T-helper 17 cell (primary cell): ENCODE data around the gene ANKMY1. TPM values are rescaled to one million over a fixed set of nuclear protein-coding genes. Genes with fewer than 3 reads are reported as not detected.

Experiments used
- ATAC-seq: fragments of 150-1000 bp; cut with Tn5 transposase; 2 replicates; pipeline ENCODE4 v1.10.0; 2021; ENCODE audit warnings: mild to moderate bottlenecking, moderate library complexity
- DNase-seq, 3 donors: peaks; one replicate each; pipeline versions ENCODE4 v3.0.0 to v3.0.0-alpha.2; 2020 to 2021
- H3K9me3 ChIP-seq: one replicate; pipeline ENCODE4 v1.7.0; 2013; ENCODE audit warnings: low read length, mild to moderate bottlenecking; ENCODE audit not compliant: control insufficient read depth, poor library complexity, severe bottlenecking
- H3K27ac Mint-ChIP-seq: one replicate; pipeline ENCODE4 v1.8.0; 2022; ENCODE audit warnings: mild to moderate bottlenecking, moderate library complexity, mixed read lengths
- H3K27me3 Mint-ChIP-seq: one replicate; pipeline ENCODE4 v1.8.0; 2022; ENCODE audit warnings: mixed read lengths
- H3K36me3 Mint-ChIP-seq: one replicate; pipeline ENCODE4 v1.8.0; 2022; ENCODE audit warnings: low read depth, mixed read lengths
- H3K4me1 Mint-ChIP-seq: one replicate; pipeline ENCODE4 v1.8.0; 2022; ENCODE audit warnings: mild to moderate bottlenecking, mixed read lengths
- H3K4me3 Mint-ChIP-seq: one replicate; pipeline ENCODE4 v1.8.0; 2022; ENCODE audit warnings: mild to moderate bottlenecking, moderate library complexity, mixed read lengths
- total RNA-seq, 4 donors: library from RNA in 2 of 4; stranded (reverse) in 2 of 4; gene quantifications; one replicate each; pipeline ENCODE4 v1.2.3 and lab custom pipeline; 2022 to 2026

ANKMY1 gene
- total RNA-seq, 2 donors from 2014 or later, result 34.6 to 42.6 TPM

DNA sequence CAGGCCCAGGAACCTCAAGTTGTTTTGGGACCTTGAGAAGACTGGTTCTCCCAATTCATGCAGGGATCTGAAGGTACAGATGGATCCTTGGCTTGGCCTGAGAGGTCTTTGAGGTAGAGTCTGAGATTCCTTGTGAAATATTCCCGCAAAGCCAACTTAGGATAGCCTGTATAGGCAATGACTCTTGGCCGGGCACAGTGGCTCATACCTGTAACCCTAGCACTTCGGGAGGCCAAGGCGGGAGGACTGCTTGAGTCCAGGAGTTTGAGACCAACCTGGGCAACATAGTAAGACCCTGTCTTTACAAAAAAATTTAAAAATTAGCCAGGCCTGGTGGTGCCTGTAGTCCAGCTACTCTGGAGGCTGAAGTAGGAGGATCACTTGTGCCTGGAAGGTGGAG, 40.4 kb downstream of the ANKMY1 start:
- Mint-ChIP-seq H3K4me3 (no peak overlapping the region), H3K27me3 (no peaks in the 10 kb centered on the region), H3K27ac (no peak overlapping the region), H3K4me1 (peaks cover 10% of the 10 kb centered on the region), H3K36me3 (no peaks in the 10 kb centered on the region)
- no peaks in the 10 kb centered on the region for H3K9me3 ChIP-seq
- no peak for DNase-seq
- ATAC-seq, result no peak

GRCh38 chr2:240514631-240515030, 43.2 kb downstream of the ANKMY1 start:
- Mint-ChIP-seq H3K27ac (peak overlapping the region; percentile 80), H3K36me3 (no peaks in the 10 kb centered on the region), H3K4me1 (peaks cover 5% of the 10 kb centered on the region), H3K27me3 (no peaks in the 10 kb centered on the region), H3K4me3 (no peak overlapping the region)
- DNase-seq (no peak), ATAC-seq (no peak)
- no peaks in the 10 kb centered on the region for H3K9me3 ChIP-seq

GRCh38 chr2:240513549-240514287, 44.1 kb downstream of the ANKMY1 start:
- no peaks in the 10 kb centered on the region for H3K9me3 ChIP-seq
- DNase-seq (peak; percentile 71 to 82 (median 74)), ATAC-seq (peak; percentile 99)
- Mint-ChIP-seq H3K27me3 (no peaks in the 10 kb centered on the region), H3K27ac (peak overlapping the region; percentile 80), H3K36me3 (peaks cover 3% of the 10 kb centered on the region), H3K4me1 (peaks cover 7% of the 10 kb centered on the region), H3K4me3 (no peak overlapping the region)

DNA sequence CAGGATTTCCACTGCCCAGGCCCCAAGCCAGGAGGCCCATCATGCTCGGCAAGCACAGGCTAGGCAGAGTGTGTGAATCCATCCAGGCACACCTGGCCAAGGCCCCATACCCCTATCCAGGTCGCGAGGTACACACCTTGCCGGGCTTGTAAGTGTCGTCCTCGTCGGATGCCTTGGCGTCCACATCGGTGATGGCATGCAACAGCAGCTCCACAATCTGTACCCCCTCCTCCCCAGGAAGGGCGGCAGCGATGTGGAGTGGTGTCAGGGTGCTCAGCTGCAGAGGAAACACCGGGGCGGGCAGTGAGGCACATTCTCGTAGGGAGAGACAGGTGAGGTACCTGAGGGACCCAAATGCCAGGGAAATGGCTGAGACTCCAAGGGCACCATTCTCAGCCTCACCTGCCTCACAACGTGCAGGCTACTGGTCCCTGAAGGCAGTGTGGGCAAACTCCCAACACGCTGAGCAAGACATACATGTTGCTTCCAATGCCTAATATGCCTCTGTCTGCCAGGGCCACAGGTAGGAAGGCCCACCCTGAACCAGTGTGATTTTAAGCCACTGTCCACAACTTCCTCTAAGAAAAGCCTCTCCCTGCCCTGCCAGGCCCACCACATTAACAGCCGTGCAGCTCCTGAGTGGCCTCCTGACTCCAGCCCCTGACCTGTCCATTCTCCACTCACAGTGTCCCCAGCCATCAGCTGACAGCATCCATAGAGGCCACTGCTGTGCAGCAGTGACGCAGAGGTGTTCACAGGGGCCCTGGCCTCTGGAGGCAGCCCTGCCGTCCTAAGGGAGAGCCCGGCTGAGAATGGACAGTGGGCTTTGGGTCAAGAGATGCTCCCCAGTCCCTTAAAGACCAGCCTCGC, 44.9 kb downstream of the ANKMY1 start:
- ATAC-seq (no peak), DNase-seq (no peak)
- Mint-ChIP-seq H3K27ac (peak overlapping the region; percentile 80), H3K36me3 (peaks cover 7% of the 10 kb centered on the region), H3K4me3 (no peak overlapping the region), H3K4me1 (peaks cover 8% of the 10 kb centered on the region), H3K27me3 (no peaks in the 10 kb centered on the region)
- H3K9me3 ChIP-seq, result no peaks in the 10 kb centered on the region

- ATAC-seq (no peak), DNase-seq (no peak)
- no peaks in the 10 kb centered on the region for H3K9me3 ChIP-seq
- Mint-ChIP-seq H3K4me3 (no peak overlapping the region), H3K36me3 (peaks cover 7% of the 10 kb centered on the region), H3K27ac (no peak overlapping the region), H3K27me3 (no peaks in the 10 kb centered on the region), H3K4me1 (peaks cover 8% of the 10 kb centered on the region)
Measured at GRCh38 chr2:240512109-240512485, 45.7 kb downstream of the ANKMY1 start.

- no peaks in the 10 kb centered on the region for H3K9me3 ChIP-seq
- Mint-ChIP-seq H3K4me1 (peaks cover 8% of the 10 kb centered on the region), H3K27me3 (no peaks in the 10 kb centered on the region), H3K27ac (no peak overlapping the region), H3K36me3 (peaks cover 7% of the 10 kb centered on the region), H3K4me3 (no peak overlapping the region)
- DNase-seq (no peak), ATAC-seq (no peak)
Measured at GRCh38 chr2:240511351-240512108, 46.3 kb downstream of the ANKMY1 start.

GRCh38 chr2:240510513-240511210, 47.1 kb downstream of the ANKMY1 start:
- DNase-seq, result no peak
- no peaks in the 10 kb centered on the region for H3K9me3 ChIP-seq
- Mint-ChIP-seq H3K27ac (no peak overlapping the region), H3K36me3 (peaks cover 7% of the 10 kb centered on the region), H3K4me3 (no peak overlapping the region), H3K4me1 (peaks cover 8% of the 10 kb centered on the region), H3K27me3 (no peaks in the 10 kb centered on the region)
- ATAC-seq, result no peak

- ATAC-seq, result no peak
- H3K4me1 Mint-ChIP-seq, result peaks cover 8% of the 10 kb centered on the region
- H3K36me3 Mint-ChIP-seq, result peaks cover 7% of the 10 kb centered on the region
- DNase-seq, result no peak
- H3K27ac Mint-ChIP-seq, result peak overlapping the region; percentile 63
- H3K9me3 ChIP-seq, result no peaks in the 10 kb centered on the region
- H3K27me3 Mint-ChIP-seq, result no peaks in the 10 kb centered on the region
- no peak overlapping the region for H3K4me3 Mint-ChIP-seq
Measured at GRCh38 chr2:240509667-240510512, 47.9 kb downstream of the ANKMY1 start.

- ATAC-seq, result no peak
- Mint-ChIP-seq H3K4me1 (peaks cover 3% of the 10 kb centered on the region), H3K36me3 (peaks cover 7% of the 10 kb centered on the region), H3K27ac (peak overlapping the region; percentile 63), H3K4me3 (no peak overlapping the region), H3K27me3 (no peaks in the 10 kb centered on the region)
- no peaks in the 10 kb centered on the region for H3K9me3 ChIP-seq
- no peak for DNase-seq
Measured at GRCh38 chr2:240508832-240509545, 48.8 kb downstream of the ANKMY1 start.

GRCh38 chr2:240507778-240508251, 50.0 kb downstream of the ANKMY1 start:
- no peak for DNase-seq
- Mint-ChIP-seq H3K27ac (no peak overlapping the region), H3K4me1 (peaks cover 2% of the 10 kb centered on the region), H3K27me3 (no peaks in the 10 kb centered on the region), H3K4me3 (no peak overlapping the region), H3K36me3 (peaks cover 7% of the 10 kb centered on the region)
- H3K9me3 ChIP-seq, result no peaks in the 10 kb centered on the region
- ATAC-seq, result no peak

DNA sequence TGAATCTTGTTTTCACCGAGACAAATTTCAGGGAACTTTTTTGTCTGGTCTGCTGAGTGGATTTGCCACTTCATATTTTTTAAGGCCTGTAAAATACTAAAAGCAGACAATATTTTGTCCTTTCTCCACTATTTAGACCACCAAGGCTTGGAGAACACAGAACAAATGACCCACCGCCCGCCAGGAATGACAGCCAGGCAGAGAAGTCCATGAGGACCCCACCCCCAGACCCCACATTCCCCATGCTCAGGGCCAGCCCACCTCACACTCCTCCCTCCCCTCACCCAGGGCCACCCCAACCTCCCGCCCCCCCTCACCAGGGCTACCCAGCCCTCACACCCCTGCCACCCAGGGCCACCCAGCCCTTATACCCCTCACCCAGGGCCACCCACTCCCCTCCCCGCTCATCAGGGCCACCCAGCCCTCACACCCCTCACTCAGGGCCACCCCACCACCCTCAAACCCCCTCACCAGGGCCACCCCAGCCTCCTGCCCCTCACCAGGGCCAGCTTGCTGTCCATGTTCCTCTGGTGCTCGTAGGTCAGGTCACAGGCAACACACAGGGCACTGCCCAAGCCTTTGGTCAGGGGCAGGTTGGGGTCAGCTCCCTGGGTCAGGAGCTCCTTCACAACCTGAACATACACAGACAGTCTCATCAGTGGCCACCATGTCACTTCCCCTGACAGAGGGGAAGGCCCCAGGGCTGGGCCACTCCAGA, 50.6 kb downstream of the ANKMY1 start:
- Mint-ChIP-seq H3K27me3 (no peaks in the 10 kb centered on the region), H3K4me3 (no peak overlapping the region), H3K36me3 (peaks cover 7% of the 10 kb centered on the region), H3K27ac (no peak overlapping the region), H3K4me1 (peaks cover 2% of the 10 kb centered on the region)
- no peaks in the 10 kb centered on the region for H3K9me3 ChIP-seq
- DNase-seq, result no peak
- no peak for ATAC-seq
